Measurements from ENCODE around the gene PPT2. TPM values are rescaled to one million over a fixed set of nuclear protein-coding genes. Genes with fewer than 3 reads are reported as not detected.
A peak's percentile ranks its signal among the peaks of the same experiment; 100 is the strongest.

Gene PPT2
- total RNA-seq, 1 experiment from 2014 or later: 46.3 TPM

- Histone ChIP-seq H2BK12ac (ENCODE audit: insufficient read length, low read depth, low read length) (peak overlapping the region; percentile 38), H3K27me3 (ENCODE audit: insufficient read depth, low read length) (no peaks in the 10 kb centered on the region), H4K8ac (replicated peaks; ENCODE audit: insufficient read length, low read depth, low read length) (no peak overlapping the region), H2BK20ac (ENCODE audit: low read depth, low read length, poor library complexity, severe bottlenecking) (no peak overlapping the region), H2BK120ac (ENCODE audit: low read depth, low read length, poor library complexity, severe bottlenecking) (no peak overlapping the region), H4K91ac (ENCODE audit: insufficient read length, low read depth, low read length) (no peak overlapping the region), H3K79me2 (ENCODE audit: insufficient read depth, low read length) (no peaks in the 10 kb centered on the region), H3K4me2 (ENCODE audit: insufficient read depth, insufficient read length, low read length) (peak overlapping the region; percentile 49), H3K56ac (ENCODE audit: insufficient read length, low read depth, low read length) (no peak overlapping the region), H2BK15ac (ENCODE audit: low read depth, low read length) (no peak overlapping the region), H3K18ac (ENCODE audit: insufficient read length, low read depth, low read length) (no peak overlapping the region), H3K9ac (ENCODE audit: extremely low read depth, insufficient read length, low read length) (no peak overlapping the region), H3K4ac (ENCODE audit: low read depth, low read length) (no peak overlapping the region), H2AK5ac (ENCODE audit: insufficient read length, low read length) (no peak overlapping the region), H3K23ac (ENCODE audit: insufficient read length, low read depth, low read length) (no peak overlapping the region), H3K79me1 (ENCODE audit: insufficient read depth, low read depth, low read length, poor library complexity, severe bottlenecking) (no peaks in the 10 kb centered on the region), H2AFZ (ENCODE audit: low read length) (no peak overlapping the region), H3K9me3 (ENCODE audit: control insufficient read depth, low read depth, low read length) (no peaks in the 10 kb centered on the region), H3K4me1 (ENCODE audit: insufficient read depth, low read length) (peaks cover 7% of the 10 kb centered on the region), H2BK5ac (ENCODE audit: insufficient read length, low read length) (no peak overlapping the region), H4K5ac (ENCODE audit: insufficient read length, low read depth, low read length) (no peak overlapping the region), H3K23me2 (ENCODE audit: insufficient read length, low read depth, low read length, poor library complexity, severe bottlenecking) (peaks cover 15% of the 10 kb centered on the region), H4K20me1 (ENCODE audit: control insufficient read depth, insufficient read depth, insufficient read length) (no peaks in the 10 kb centered on the region), H3K14ac (ENCODE audit: insufficient read depth, low read length) (no peak overlapping the region), H3K27ac (ENCODE audit: insufficient read length, low read depth, low read length) (no peak overlapping the region), H3T11ph (ENCODE audit: low read length) (no peak overlapping the region)
- no peak for TF ChIP-seq CTCF (conservative IDR thresholded peaks at IDR 0.05)
- no CpG with 5 or more reads among the region's 8 CpGs for WGBS (ENCODE audit: extremely low coverage, insufficient read length, low lambda C conversion rate)
- Mint-ChIP-seq H3K9me3 (no peaks in the 10 kb centered on the region; a peak in 1 of 5 replicates), H3K27me3 (ENCODE audit: low read depth) (no peaks in the 10 kb centered on the region), H3K4me3 (peak overlapping the region; percentile 22 to 44; a peak in 3 of 5 replicates), H3K4me1 (peaks cover 50 to 60% of the 10 kb centered on the region in 2 experiments), H3K27ac (peak overlapping the region; percentile 39 to 84 (median 74); a peak in 5 of 7 replicates), H3K36me3 (ENCODE audit: insufficient read depth in 1 of 3, low read depth in 3 of 3) (peaks cover 12 to 29% (median 27%) of the 10 kb centered on the region in 3 experiments; a peak in 6 of 7 replicates)
- peak; percentile 25 for DNase-seq
Measured at GRCh38 chr6:32190911-32191677, 37.2 kb downstream of the PPT2 start.
